Measurements from ENCODE around the gene FBXL17.
"Not testable (repeated sequence)": the region's sequence is repeated elsewhere in the genome, so short reads cannot be mapped to it uniquely, and the experiment has no call there.

GRCh38 chr5:108152854-108153253 is 229.0 kb downstream of the FBXL17 start:
- TF ChIP-seq NR2C2 (CRISPR knock-in tag; IDR thresholded peaks at IDR 0.05); E2F4 (CRISPR knock-in tag; IDR thresholded peaks at IDR 0.05; ENCODE audit: borderline replicate concordance, low read depth); ZBTB21 (CRISPR knock-in tag; IDR thresholded peaks at IDR 0.05; ENCODE audit: borderline replicate concordance); ESRRA (CRISPR knock-in tag; IDR thresholded peaks at IDR 0.05; ENCODE audit: borderline replicate concordance); TP53 (CRISPR knock-in tag; IDR thresholded peaks at IDR 0.05); MYBL2 (CRISPR knock-in tag; IDR thresholded peaks at IDR 0.05); CBFB (CRISPR knock-in tag; IDR thresholded peaks at IDR 0.05; ENCODE audit: low read depth); TEAD4 (CRISPR knock-in tag; IDR thresholded peaks at IDR 0.05); NFE2L1 (CRISPR knock-in tag; IDR thresholded peaks at IDR 0.05); RELA (CRISPR knock-in tag; IDR thresholded peaks at IDR 0.05; ENCODE audit: borderline replicate concordance); ELF4 (CRISPR knock-in tag; IDR thresholded peaks at IDR 0.05; ENCODE audit: low read depth): not testable (repeated sequence)
- TF ChIP-seq, protein P1, sequence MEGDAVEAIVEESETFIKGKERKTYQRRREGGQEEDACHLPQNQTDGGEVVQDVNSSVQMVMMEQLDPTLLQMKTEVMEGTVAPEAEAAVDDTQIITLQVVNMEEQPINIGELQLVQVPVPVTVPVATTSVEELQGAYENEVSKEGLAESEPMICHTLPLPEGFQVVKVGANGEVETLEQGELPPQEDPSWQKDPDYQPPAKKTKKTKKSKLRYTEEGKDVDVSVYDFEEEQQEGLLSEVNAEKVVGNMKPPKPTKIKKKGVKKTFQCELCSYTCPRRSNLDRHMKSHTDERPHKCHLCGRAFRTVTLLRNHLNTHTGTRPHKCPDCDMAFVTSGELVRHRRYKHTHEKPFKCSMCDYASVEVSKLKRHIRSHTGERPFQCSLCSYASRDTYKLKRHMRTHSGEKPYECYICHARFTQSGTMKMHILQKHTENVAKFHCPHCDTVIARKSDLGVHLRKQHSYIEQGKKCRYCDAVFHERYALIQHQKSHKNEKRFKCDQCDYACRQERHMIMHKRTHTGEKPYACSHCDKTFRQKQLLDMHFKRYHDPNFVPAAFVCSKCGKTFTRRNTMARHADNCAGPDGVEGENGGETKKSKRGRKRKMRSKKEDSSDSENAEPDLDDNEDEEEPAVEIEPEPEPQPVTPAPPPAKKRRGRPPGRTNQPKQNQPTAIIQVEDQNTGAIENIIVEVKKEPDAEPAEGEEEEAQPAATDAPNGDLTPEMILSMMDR (IDR thresholded peaks at IDR 0.05), result not testable (repeated sequence)
- TF ChIP-seq, protein P2, sequence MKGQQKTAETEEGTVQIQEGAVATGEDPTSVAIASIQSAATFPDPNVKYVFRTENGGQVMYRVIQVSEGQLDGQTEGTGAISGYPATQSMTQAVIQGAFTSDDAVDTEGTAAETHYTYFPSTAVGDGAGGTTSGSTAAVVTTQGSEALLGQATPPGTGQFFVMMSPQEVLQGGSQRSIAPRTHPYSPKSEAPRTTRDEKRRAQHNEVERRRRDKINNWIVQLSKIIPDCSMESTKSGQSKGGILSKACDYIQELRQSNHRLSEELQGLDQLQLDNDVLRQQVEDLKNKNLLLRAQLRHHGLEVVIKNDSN (CRISPR knock-in tag; IDR thresholded peaks at IDR 0.05), result not testable (repeated sequence)

Measured in WTC11 (cell line).